Measurements from ENCODE around the gene SDK1.

DNA sequence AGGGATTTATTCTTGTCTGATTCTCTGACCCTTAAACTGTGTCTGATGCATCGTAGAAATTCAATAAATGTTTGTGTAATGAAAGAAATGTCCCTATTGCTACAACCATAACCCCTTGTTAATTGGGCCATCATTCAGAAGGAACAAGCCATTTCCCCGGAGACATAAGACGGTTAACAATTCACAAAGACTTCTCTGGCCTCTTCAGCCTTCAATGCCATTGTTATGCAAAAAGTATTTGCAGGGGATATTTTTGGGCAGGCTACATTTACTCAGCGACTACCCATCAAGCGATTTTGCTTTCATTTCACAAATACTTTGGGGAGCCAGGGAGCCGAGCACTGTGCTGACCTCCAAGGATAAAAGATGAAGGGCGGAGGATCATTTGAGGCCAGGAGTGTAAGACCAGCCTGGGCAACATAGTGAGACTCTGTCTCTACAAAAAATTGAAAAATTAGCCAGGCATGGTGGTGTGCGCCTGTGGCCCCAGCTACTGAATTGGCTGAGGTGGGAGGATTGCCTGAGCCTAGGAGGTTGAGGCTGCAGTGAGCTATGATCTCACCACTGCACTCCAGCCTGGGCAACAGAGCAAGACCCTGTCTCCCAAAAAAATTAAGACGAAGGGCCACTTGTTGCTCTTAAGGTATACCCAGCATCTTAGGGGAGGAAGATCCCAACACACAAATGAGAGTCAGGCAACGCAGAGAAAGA, 20.0 kb upstream of the SDK1 start:
- TF ChIP-seq, protein P1, sequence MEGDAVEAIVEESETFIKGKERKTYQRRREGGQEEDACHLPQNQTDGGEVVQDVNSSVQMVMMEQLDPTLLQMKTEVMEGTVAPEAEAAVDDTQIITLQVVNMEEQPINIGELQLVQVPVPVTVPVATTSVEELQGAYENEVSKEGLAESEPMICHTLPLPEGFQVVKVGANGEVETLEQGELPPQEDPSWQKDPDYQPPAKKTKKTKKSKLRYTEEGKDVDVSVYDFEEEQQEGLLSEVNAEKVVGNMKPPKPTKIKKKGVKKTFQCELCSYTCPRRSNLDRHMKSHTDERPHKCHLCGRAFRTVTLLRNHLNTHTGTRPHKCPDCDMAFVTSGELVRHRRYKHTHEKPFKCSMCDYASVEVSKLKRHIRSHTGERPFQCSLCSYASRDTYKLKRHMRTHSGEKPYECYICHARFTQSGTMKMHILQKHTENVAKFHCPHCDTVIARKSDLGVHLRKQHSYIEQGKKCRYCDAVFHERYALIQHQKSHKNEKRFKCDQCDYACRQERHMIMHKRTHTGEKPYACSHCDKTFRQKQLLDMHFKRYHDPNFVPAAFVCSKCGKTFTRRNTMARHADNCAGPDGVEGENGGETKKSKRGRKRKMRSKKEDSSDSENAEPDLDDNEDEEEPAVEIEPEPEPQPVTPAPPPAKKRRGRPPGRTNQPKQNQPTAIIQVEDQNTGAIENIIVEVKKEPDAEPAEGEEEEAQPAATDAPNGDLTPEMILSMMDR (IDR thresholded peaks at IDR 0.05): no peak
- no peak for TF ChIP-seq POLR2A (IDR thresholded peaks at IDR 0.05)
